Neutrophil (primary cell): Measurements from ENCODE around the gene FBXO10.

ENCODE experiments used
- H3K27ac ChIP-seq: fragments of 200-600 bp; sonication (generic); 2 replicates; pipeline ENCODE4 v1.5.1; 2016; ENCODE audit warnings: mild to moderate bottlenecking, moderate library complexity
- H3K27me3 ChIP-seq: fragments of 200-600 bp; sonication (generic); 2 replicates; pipeline ENCODE4 v1.6.0; 2016; ENCODE audit warnings: mild to moderate bottlenecking
- H3K36me3 ChIP-seq: fragments of 200-600 bp; sonication (generic); 2 replicates; pipeline ENCODE4 v1.5.1; 2017
- H3K4me1 ChIP-seq, 2 experiments: fragments of 200-600 bp in 1 of 2; sonication (generic) in 1 of 2; 1 replicate in 1 of 2; 2 replicates in 1 of 2; pipeline versions ENCODE4 v1.5.1 to v1.6.1; 2013 to 2016; ENCODE audit warnings: low read depth in 1 of 2, low read length in 1 of 2, mild to moderate bottlenecking in 1 of 2, moderate library complexity in 1 of 2; ENCODE audit not compliant: control insufficient read depth in 1 of 2, insufficient read depth in 1 of 2
- H3K4me3 ChIP-seq, 2 experiments: fragments of 200-600 bp in 1 of 2; sonication (generic) in 1 of 2; 1 replicate in 1 of 2; 2 replicates in 1 of 2; pipeline ENCODE4 v1.5.1; 2013 to 2016; ENCODE audit warnings: low read depth in 1 of 2, low read length in 1 of 2, mild to moderate bottlenecking in 1 of 2, moderate library complexity in 1 of 2
- H3K9me3 ChIP-seq: fragments of 200-600 bp; sonication (generic); 2 replicates; pipeline ENCODE4 v1.5.1; 2016
- CTCF ChIP-seq: fragments of 200-600 bp; sonication (generic); IDR thresholded peaks from 2 replicates; pipeline ENCODE4 v1.5.1; 2016; ENCODE audit warnings: antibody characterized with exemption

The FBXO10 gene

GRCh38 chr9:37528652-37529471 lies 47.3 kb downstream of the FBXO10 start:
- no peaks in the 10 kb centered on the region for H3K9me3 ChIP-seq
- TF ChIP-seq CTCF = no peak
- H3K27me3 ChIP-seq = no peaks in the 10 kb centered on the region
- no peak overlapping the region for H3K27ac ChIP-seq
- no peaks in the 10 kb centered on the region for H3K4me1 ChIP-seq
- H3K36me3 ChIP-seq = no peaks in the 10 kb centered on the region
- no peak overlapping the region for H3K4me3 ChIP-seq

- Histone ChIP-seq H3K4me3 (no peak overlapping the region), H3K9me3 (no peaks in the 10 kb centered on the region), H3K27me3 (no peaks in the 10 kb centered on the region), H3K27ac (no peak overlapping the region), H3K36me3 (no peaks in the 10 kb centered on the region), H3K4me1 (no peaks in the 10 kb centered on the region)
- TF ChIP-seq CTCF = no peak
These were observed 52.3 kb downstream of the FBXO10 start for GRCh38 chr9:37523916-37524315.

GRCh38 chr9:37522971-37523370 lies 53.2 kb downstream of the FBXO10 start:
- Histone ChIP-seq H3K27me3 (no peaks in the 10 kb centered on the region), H3K36me3 (no peaks in the 10 kb centered on the region)

GRCh38 chr9:37521111-37521510 lies 55.1 kb downstream of the FBXO10 start:
- Histone ChIP-seq H3K27me3 (no peaks in the 10 kb centered on the region), H3K9me3 (no peaks in the 10 kb centered on the region), H3K4me3 (no peak overlapping the region), H3K36me3 (no peaks in the 10 kb centered on the region), H3K27ac (no peak overlapping the region), H3K4me1 (no peaks in the 10 kb centered on the region)
- no peak for TF ChIP-seq CTCF

More at GRCh38 chr9:37522971-37523370, 53.2 kb downstream of the FBXO10 start:
- H3K4me3 ChIP-seq = no peak overlapping the region
- no peaks in the 10 kb centered on the region for H3K9me3 ChIP-seq
- TF ChIP-seq CTCF = no peak
- H3K27ac ChIP-seq = no peak overlapping the region
- H3K4me1 ChIP-seq = no peaks in the 10 kb centered on the region

- Histone ChIP-seq H3K36me3 (no peaks in the 10 kb centered on the region), H3K27ac (no peak overlapping the region), H3K4me1 (no peaks in the 10 kb centered on the region), H3K9me3 (no peaks in the 10 kb centered on the region), H3K4me3 (no peak overlapping the region), H3K27me3 (no peaks in the 10 kb centered on the region)
- TF ChIP-seq CTCF = no peak
These were observed 55.5 kb downstream of the FBXO10 start for GRCh38 chr9:37520641-37521040.
